ENCODE results near the gene SESN3.

Gene SESN3

DNA sequence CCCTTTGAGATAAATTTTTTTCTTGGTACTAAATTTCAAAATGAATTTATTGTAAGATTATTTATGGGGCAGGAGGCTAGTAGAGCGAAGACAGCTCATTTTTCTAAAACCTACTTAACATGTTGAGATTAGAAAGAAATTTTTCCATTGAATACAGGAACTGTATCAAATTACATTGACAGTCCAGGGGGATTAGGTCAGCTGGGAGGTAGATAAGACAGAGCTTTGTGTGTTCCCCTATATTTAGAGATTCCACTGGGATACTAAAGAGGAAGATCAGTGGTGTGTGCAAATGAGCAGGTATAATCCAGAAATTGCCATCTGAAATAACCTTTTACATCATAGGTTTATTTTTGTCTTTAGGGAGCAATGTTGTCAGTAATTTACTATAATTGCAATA, 109.3 kb downstream of the SESN3 start:
- DNase-seq (ENCODE audit: low read depth in 2 of 2) = no peak

DNA sequence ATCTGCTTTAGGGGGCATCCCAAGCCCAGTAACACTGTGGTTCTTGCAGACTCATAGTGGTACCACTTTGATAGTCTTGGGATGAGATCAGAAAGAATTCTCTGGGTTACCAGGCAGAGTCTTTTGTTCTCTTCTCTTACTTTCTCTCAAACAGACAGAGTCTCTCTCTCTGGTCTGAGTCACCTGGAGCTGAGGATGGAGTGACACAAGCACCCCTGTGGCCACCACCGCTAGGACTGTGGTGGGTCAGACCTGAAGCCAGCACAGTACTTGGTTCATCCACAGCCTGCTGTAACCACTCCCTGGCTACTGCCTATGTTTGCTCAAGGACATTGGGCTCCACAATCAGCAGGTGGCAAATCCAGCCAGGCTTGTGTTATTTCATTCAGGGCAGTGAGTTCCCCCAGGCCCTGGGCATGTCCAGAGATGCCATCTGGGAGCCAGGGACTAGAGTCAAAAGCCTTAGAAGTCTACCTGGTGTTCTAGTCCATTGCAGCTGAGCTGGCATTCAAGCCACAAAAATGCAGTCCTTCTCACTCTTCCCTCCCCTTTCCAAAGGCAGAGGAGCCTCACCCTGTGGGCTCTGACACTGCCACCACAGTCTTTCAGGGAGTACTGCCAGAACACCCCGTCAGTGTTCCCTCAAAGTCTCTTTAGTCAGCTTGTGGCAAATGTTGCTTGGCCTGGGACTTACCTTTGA, 111.5 kb downstream of the SESN3 start:
- no peak for DNase-seq (ENCODE audit: low read depth in 2 of 2)

DNA sequence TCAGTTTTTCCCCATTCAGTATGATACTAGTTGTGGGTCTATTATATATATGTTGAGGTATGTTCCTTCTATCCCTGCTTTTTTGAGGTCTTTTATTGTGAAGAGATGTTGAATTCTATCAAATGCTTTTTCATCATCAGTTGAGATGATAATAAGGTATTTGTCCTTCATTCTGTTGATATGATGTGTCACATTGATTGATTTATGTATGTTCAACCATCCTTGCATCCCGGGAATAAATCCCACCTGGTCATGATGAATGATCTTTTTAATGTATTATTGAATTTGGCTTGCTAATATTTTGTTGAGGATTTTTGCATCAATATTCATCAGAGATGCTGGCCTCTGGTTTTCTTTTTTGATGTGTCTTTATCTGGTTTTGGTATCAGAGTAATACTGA, 115.4 kb downstream of the SESN3 start:
- DNase-seq (ENCODE audit: low read depth in 2 of 2) = no peak
